ENCODE results near the gene ZNF276. TPM values are rescaled to one million over a fixed set of nuclear protein-coding genes. Genes with fewer than 3 reads are reported as not detected.

ZNF276 gene
- total RNA-seq, 1 experiment from 2014 or later, result 19.9 TPM

DNA sequence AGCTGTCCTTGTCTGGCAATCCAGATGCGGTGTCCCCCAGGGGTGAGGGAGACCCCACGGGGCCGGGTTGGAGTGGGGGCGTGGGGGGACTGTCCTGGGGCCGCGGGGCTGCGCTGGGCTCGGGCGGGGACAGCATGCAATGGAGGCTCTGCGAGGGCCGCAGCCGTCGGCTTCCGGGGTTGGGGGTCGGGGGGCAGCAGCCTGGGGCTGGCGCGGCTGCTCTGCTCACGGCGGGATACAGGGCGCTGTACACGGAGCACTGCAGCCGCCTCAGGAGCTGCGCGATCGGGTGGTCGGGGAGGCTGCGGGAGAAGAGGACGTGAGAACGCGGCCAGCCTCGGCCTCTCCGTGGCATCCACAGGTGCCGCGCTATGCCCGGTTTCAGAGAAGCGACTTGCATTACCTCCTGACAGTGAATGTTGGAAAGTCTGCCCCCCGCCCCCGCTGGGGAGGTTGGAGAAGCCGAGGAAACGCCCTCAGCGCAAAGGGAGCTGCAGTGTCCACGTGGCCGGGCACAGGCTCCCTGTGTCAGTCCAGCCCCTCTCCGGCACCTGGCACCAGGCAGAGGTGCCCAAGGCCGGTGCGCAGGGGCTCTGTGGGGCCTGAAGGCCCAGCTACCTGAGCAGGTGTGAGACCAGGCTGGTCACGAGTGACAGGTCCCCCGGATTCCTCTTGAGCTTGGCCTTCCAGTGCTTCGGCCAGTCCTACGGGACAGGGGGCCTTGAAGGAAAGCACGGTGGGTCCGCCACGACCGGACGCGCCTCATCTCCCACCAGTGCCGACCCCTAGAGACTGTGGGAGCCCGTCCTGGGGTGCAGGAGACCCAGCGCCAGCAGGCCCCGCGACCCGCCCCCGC is 10.4 kb upstream of the ZNF276 start:
- ATAC-seq, result no peak
- DNase-seq (ENCODE audit: low read depth, low spot score), result no peak
- H3K36me3 ChIP-seq (ENCODE audit: control insufficient read depth, insufficient read depth, low read length), result no peaks in the 10 kb centered on the region; the same call in 1 of the 2 replicates
- ChIA-PET POLR2A (no interaction called here), CTCF (interaction anchor here (1.1 kb wide), 1 partner anchor 9 kb away, joined by 9 read pairs; the partner anchor contains the start of gene SPATA2L)
- no peaks in the 10 kb centered on the region for H3K9me3 ChIP-seq (ENCODE audit: control insufficient read depth, insufficient read depth, low read depth, low read length)
- in situ Hi-C loops (cut with HindIII; ENCODE audit: low pct_unique_long_range_greater_than_20kb, low sequenced_read_pairs), result no loop called here
- no peaks in the 10 kb centered on the region for H3K27me3 ChIP-seq (ENCODE audit: control insufficient read depth, insufficient read depth, low read length)
- H3K4me1 ChIP-seq (ENCODE audit: control insufficient read depth, insufficient read depth, low read length), result 0 out of 2 replicates have a peak, but pooled peaks cover 3% of the 10 kb centered on the region
- intact Hi-C loops (cut with micrococcal nuclease; ENCODE audit: unreplicated experiment), result no loop called here
- H3K4me3 ChIP-seq (ENCODE audit: low read depth in 2 of 2, low read length in 2 of 2), result no peak overlapping the region
- no TSS peak for BruUV-seq (replicated peaks)
- TF ChIP-seq POLR2AphosphoS5 (IDR thresholded peaks at IDR 0.05; ENCODE audit: low read depth, low read length), result no peak
- TF ChIP-seq, protein P1, sequence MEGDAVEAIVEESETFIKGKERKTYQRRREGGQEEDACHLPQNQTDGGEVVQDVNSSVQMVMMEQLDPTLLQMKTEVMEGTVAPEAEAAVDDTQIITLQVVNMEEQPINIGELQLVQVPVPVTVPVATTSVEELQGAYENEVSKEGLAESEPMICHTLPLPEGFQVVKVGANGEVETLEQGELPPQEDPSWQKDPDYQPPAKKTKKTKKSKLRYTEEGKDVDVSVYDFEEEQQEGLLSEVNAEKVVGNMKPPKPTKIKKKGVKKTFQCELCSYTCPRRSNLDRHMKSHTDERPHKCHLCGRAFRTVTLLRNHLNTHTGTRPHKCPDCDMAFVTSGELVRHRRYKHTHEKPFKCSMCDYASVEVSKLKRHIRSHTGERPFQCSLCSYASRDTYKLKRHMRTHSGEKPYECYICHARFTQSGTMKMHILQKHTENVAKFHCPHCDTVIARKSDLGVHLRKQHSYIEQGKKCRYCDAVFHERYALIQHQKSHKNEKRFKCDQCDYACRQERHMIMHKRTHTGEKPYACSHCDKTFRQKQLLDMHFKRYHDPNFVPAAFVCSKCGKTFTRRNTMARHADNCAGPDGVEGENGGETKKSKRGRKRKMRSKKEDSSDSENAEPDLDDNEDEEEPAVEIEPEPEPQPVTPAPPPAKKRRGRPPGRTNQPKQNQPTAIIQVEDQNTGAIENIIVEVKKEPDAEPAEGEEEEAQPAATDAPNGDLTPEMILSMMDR (IDR thresholded peaks at IDR 0.05), result no peak
- TF ChIP-seq TCF7L2 (IDR thresholded peaks at IDR 0.05; ENCODE audit: low read depth, low read length), result no peak
- TF ChIP-seq SIN3A (IDR thresholded peaks at IDR 0.05; ENCODE audit: borderline replicate concordance, insufficient read depth, low read depth, low read length), result no peak
- TF ChIP-seq, protein P2, sequence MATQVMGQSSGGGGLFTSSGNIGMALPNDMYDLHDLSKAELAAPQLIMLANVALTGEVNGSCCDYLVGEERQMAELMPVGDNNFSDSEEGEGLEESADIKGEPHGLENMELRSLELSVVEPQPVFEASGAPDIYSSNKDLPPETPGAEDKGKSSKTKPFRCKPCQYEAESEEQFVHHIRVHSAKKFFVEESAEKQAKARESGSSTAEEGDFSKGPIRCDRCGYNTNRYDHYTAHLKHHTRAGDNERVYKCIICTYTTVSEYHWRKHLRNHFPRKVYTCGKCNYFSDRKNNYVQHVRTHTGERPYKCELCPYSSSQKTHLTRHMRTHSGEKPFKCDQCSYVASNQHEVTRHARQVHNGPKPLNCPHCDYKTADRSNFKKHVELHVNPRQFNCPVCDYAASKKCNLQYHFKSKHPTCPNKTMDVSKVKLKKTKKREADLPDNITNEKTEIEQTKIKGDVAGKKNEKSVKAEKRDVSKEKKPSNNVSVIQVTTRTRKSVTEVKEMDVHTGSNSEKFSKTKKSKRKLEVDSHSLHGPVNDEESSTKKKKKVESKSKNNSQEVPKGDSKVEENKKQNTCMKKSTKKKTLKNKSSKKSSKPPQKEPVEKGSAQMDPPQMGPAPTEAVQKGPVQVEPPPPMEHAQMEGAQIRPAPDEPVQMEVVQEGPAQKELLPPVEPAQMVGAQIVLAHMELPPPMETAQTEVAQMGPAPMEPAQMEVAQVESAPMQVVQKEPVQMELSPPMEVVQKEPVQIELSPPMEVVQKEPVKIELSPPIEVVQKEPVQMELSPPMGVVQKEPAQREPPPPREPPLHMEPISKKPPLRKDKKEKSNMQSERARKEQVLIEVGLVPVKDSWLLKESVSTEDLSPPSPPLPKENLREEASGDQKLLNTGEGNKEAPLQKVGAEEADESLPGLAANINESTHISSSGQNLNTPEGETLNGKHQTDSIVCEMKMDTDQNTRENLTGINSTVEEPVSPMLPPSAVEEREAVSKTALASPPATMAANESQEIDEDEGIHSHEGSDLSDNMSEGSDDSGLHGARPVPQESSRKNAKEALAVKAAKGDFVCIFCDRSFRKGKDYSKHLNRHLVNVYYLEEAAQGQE (IDR thresholded peaks at IDR 0.05; ENCODE audit: insufficient read depth in 1 of 2, low read depth in 2 of 2, low read length in 1 of 2), result no peak
- no peak overlapping the region for H3K27ac ChIP-seq (ENCODE audit: low read length)

DNA sequence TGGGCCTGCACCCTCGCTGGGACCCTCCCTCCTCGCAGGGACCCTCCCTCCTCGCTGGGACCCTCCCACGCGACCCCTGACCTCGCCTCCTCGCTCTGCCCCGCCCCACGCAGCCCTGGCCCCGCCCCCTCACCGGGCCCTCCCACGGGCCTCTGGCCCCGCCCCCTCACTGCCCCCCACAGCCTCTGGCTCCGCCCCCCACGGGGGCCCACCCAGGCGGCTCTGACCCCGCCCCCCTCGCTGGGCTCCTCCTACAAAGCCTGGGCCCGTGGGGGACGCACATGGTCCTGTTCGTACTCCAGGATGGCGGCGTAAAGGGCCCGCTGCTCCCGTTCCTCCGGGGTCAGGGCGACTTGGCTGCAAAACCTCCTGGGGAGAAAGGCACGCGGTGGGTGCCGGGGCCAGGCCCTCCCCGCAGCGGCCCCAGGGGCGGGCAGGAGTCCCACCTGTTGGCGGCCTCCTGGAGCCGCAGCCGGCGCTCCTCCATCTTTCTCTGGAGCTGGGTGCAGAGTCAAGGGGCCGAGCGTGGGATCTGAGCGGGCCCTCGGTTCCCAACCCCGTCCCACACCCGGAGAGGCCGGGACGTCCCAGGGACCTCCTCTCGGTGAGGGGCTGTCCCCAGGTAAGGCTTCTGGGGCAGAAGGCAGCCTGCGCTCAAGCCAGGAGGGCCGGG is 9.6 kb upstream of the ZNF276 start:
- Histone ChIP-seq H3K27ac (ENCODE audit: low read length) (peak overlapping the region; percentile 59; the same call in 1 of the 2 replicates), H3K36me3 (ENCODE audit: control insufficient read depth, insufficient read depth, low read length) (no peaks in the 10 kb centered on the region; the same call in 1 of the 2 replicates)

More for the DNA sequence above, 9.6 kb upstream of the ZNF276 start:
- Histone ChIP-seq H3K9me3 (ENCODE audit: control insufficient read depth, insufficient read depth, low read depth, low read length) (no peaks in the 10 kb centered on the region), H3K27me3 (ENCODE audit: control insufficient read depth, insufficient read depth, low read length) (no peaks in the 10 kb centered on the region), H3K4me3 (ENCODE audit: low read depth in 2 of 2, low read length in 2 of 2) (peak overlapping the region; percentile 56 to 62), H3K4me1 (ENCODE audit: control insufficient read depth, insufficient read depth, low read length) (no peaks in the 10 kb centered on the region)
- in situ Hi-C loops (cut with HindIII; ENCODE audit: low pct_unique_long_range_greater_than_20kb, low sequenced_read_pairs), result no loop called here
- 0 out of 2 replicates have a peak, but pooled peaks have one; percentile 39 for TF ChIP-seq POLR2AphosphoS5 (IDR thresholded peaks at IDR 0.05; ENCODE audit: low read depth, low read length)
- TF ChIP-seq, protein P1 (IDR thresholded peaks at IDR 0.05), result no peak
- TF ChIP-seq, protein P2 (IDR thresholded peaks at IDR 0.05; ENCODE audit: insufficient read depth in 1 of 2, low read depth in 2 of 2, low read length in 1 of 2), result no peak
- ChIA-PET CTCF (no interaction called here), POLR2A (no interaction called here)
- peak; percentile 86 for ATAC-seq
- DNase-seq (ENCODE audit: low read depth, low spot score), result no peak
- intact Hi-C loops (cut with micrococcal nuclease; ENCODE audit: unreplicated experiment), result no loop called here
- BruUV-seq (replicated peaks), result TSS peak; percentile 78

Data from Panc1 (cell line).